H1 (cell line): ENCODE data around the gene KAT2A.

Experiments
- ASH2L ChIP-seq: fragments of 200-600, 300-600 bp; sonication (generic); IDR thresholded peaks from one replicate; pipeline ENCODE4 v1.7.1; 2017; ENCODE audit warnings: low read length
- EZH2 ChIP-seq: fragments of 200-600 bp; sonication (generic); IDR thresholded peaks from 2 replicates; pipeline ENCODE4 v1.7.1; 2012; ENCODE audit warnings: low read depth, mild to moderate bottlenecking, moderate library complexity, low read length, inconsistent platforms; ENCODE audit not compliant: severe bottlenecking
- JUN ChIP-seq: IDR thresholded peaks from 2 replicates; pipeline ENCODE4 v1.6.1; 2011; ENCODE audit warnings: low read depth, mild to moderate bottlenecking, improper control_type of control experiment, low read length
- POLR2AphosphoS5 ChIP-seq: IDR thresholded peaks from 2 replicates; pipeline ENCODE4 v1.6.1; 2011; ENCODE audit warnings: low read depth, low read length
- RBBP5 ChIP-seq: IDR thresholded peaks from 2 replicates; pipeline ENCODE4 v1.7.1; 2012; ENCODE audit warnings: low read depth, mild to moderate bottlenecking, inconsistent platforms, low read length, moderate library complexity, borderline replicate concordance
- TF ChIP-seq, protein P1 (sequence below), 3 experiments: IDR thresholded peaks; 1 replicate in 2 of 3; 2 replicates in 1 of 3; pipeline versions ENCODE4 v1.5.1 to v1.6.1; 2011; ENCODE audit warnings: low read length in 3 of 3, mild to moderate bottlenecking in 3 of 3, inconsistent platforms in 2 of 3, low read depth in 1 of 3, moderate library complexity in 1 of 3; ENCODE audit not compliant: insufficient read depth in 1 of 3; ENCODE audit errors: control extremely low read depth in 1 of 3
- TF ChIP-seq, protein P2 (sequence below): IDR thresholded peaks from 2 replicates; pipeline ENCODE4 v1.6.1; 2011; ENCODE audit warnings: low read depth, mild to moderate bottlenecking, low read length; ENCODE audit not compliant: insufficient read depth

DNA sequence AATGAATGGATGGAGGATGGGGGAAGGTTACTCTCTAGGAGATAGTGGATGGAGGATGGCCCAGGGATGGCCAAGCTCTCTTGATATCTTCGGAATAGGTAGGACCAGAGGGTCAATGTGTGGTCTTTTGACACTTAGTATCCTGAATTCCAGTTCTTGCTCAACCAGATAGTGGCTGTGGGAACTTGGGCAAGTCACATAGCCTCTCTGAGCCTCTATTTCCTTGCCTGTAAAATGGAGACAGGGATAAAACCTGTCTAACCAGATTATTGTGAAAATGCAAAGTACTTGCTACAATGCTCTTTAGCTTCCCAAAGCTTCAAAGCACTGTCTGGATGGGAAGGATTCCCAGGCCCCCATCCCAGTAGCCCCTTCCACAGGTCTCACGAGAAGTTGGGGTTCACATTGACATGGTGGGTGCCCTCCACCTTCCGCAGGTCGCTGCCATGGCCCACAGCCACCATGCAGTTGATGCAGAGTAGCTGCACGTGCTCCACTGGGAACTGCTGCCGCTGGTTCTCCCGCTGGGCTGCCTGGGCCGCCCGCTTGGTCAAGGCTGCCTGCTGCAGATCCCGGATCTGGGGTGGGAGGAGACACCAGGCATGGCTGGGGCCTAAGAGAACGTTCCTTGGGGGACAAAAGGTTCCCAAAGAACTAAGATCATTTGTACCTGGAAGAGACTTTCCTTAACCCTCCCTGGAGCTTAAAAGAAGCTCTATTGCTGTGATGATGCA, 17.8 kb downstream of the KAT2A start:
- TF ChIP-seq, protein P1, sequence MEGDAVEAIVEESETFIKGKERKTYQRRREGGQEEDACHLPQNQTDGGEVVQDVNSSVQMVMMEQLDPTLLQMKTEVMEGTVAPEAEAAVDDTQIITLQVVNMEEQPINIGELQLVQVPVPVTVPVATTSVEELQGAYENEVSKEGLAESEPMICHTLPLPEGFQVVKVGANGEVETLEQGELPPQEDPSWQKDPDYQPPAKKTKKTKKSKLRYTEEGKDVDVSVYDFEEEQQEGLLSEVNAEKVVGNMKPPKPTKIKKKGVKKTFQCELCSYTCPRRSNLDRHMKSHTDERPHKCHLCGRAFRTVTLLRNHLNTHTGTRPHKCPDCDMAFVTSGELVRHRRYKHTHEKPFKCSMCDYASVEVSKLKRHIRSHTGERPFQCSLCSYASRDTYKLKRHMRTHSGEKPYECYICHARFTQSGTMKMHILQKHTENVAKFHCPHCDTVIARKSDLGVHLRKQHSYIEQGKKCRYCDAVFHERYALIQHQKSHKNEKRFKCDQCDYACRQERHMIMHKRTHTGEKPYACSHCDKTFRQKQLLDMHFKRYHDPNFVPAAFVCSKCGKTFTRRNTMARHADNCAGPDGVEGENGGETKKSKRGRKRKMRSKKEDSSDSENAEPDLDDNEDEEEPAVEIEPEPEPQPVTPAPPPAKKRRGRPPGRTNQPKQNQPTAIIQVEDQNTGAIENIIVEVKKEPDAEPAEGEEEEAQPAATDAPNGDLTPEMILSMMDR (IDR thresholded peaks at IDR 0.05; ENCODE audit: control extremely low read depth in 1 of 3, insufficient read depth in 1 of 3, low read depth in 1 of 3, low read length in 3 of 3) = no peak
- TF ChIP-seq EZH2 = no peak
- no peak for TF ChIP-seq ASH2L
- TF ChIP-seq POLR2AphosphoS5 = no peak
- TF ChIP-seq RBBP5 = no peak
- no peak for TF ChIP-seq JUN
- TF ChIP-seq, protein P2, sequence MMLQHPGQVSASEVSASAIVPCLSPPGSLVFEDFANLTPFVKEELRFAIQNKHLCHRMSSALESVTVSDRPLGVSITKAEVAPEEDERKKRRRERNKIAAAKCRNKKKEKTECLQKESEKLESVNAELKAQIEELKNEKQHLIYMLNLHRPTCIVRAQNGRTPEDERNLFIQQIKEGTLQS = no peak
